ENCODE measurements around the gene COL23A1.

GRCh38 chr5:178630475-178630930 is 40.3 kb upstream of the COL23A1 start:
- TF ChIP-seq CTCF (IDR thresholded peaks at IDR 0.05; ENCODE audit: low read depth, low read length) (no peak), EZH2phosphoT487 (IDR thresholded peaks at IDR 0.05; ENCODE audit: low read depth) (no peak)

All from OCI-LY3 (cell line).